HG02973 (cell line): ENCODE data around the gene NT5C2.
"Not testable (repeated sequence)": the region's sequence is repeated elsewhere in the genome, so short reads cannot be mapped to it uniquely, and the experiment has no call there.

Experiments
- ATAC-seq: cut with Tn5 transposase; IDR thresholded peaks from one replicate; pipeline ENCODE4 v1.9.1; 2021; ENCODE audit warnings: moderate library complexity; ENCODE audit not compliant: unreplicated experiment

Gene NT5C2

DNA sequence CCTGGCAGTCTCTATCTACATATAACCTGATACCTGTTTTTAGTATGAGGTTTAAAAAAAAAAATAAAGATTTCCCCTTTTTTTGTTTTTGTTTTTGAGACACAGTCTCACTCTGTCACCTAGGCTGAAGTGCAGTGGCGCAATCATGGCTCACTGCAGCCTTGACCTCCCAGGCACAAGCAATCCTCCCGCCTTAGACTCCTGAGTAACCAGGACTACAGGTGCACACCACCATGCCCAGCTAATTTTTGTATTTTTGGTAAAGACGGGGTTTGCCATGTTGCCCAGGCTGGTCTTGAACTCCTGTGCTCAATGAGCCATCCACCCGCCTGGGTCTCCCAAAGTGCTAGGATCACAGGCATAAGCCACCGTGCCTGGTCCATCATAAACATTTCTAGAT is 25.5 kb downstream of the NT5C2 start:
- not testable (repeated sequence) for ATAC-seq

DNA sequence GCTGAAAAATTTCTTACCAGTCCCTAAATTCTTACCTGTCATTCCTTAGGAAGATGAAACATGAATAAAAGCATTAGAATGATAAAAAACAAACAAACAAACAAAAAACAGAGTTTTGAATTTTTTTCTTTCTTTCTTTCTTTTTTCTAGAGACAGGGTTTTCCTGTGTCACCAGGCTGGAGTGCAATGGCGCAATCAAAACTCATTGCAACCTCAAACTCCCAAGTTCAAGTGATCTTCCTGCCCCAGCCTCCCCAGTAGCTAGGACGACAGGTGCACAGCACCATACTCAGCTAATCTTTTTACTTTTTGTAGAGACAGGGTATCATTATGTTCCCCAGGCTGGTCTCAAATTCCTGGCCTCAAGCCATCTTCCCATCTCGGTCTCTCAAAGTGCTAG is 26.5 kb downstream of the NT5C2 start:
- no peak for ATAC-seq

DNA sequence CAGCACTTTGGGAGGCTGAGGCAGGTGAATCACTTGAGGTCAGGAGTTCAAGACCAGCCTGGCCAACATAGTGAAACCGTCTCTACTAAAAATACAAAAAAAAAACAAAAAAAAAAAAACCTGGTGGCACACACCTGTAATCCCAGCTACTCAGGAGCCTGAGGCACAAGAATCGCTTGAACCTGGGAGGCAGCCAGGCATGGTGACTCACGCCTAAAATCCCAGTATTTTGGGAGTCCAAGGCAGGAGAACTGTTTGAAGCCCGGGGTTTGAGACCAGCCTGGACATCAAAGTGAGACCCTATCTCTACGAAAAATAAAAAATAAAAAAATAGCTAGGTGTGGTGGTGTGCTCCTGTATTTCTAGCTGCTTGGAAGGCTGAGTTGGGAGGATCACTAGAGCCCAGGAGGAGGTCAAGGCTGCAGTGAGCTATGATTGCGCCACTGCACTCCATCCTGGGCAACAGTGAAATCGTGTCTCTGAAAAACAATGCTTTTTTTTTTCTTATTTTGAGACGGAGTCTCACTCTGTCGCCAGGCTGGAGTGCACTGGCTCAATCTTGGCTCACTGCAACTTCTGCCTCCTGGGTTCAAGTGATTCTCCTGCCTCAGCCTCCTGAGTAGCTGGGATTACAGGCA is 29.2 kb downstream of the NT5C2 start:
- not testable (repeated sequence) for ATAC-seq

DNA sequence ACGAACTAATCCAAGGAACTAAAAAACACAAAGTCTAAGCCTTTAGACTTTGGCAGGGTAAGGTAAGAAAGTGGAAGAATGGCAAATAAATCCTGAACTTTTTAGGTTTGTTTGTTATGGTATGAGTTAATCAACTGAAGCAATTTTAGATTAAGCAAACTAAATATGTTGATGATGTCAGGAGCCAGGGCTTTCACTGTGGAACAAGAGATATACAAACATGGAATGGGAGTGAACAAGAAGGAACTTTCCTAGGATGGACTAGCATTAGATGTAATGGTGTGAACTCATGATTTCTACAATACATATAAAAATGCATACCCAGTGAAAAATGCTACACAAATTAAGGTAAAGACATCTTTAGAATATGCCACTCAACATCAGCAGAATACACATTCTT is 35.8 kb downstream of the NT5C2 start:
- no peak for ATAC-seq

DNA sequence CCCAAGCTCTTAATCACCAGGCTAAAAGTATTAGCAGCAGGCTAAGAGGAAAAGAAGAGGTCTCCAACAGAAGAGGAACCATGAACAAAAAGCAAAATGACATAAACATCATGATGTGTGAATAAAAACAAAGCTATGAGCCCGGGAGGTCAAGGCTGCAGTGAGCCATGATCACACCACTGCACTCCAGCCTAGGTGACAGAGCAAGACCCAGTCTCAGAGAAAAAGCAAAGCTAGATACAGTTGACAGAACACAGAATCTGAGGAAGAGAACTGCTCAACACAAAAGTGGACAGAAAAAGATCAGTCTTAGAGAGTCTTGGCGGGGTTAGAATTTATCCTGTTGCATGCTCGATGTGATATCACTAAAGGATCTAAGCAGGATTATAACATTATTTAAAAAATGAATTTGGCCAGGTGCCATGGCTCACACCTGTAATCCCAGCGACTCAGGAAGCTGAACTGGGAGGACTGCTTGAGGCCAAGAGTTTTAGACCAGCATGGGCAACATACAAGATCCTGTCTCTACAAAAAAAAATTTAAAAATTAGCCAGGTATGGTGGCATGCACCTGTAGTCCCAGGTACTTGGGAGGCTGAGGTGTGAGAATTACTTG is 37.5 kb downstream of the NT5C2 start:
- no peak for ATAC-seq

DNA sequence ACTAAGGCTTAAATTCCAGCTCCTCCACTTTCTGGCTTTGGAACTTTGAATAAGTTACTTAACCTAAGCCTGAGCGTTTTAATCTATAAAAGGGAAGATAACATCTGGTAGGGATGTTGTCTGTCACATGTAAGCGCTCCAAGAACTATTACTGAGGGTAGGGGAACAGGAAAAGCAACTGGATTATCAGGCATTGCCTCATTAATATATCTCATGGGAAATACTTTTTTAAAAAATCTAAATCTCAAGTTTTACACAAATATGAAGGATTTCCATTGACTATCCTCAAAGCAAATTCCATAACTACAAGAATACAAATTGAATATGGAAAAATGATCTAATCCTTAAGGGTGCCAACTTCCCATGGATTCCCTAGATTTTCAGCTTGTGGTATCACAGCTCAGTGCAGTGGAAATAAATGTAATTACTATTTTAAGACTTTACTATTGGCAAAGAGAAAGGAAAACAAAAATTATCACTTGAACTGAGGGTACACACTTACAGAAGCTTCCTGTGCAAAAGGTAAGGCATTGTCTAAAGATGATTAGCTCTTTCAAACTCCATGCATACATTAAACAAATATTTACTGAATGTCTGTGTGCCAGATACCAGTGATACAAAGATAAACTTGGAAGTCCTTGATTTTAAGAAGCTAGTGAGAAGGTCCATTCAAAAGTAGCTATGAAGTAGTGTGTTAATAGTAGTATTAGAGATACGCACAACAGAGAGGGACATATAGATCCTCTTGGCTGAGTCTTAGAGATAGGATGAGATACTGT is 38.4 kb downstream of the NT5C2 start:
- ATAC-seq, result no peak

DNA sequence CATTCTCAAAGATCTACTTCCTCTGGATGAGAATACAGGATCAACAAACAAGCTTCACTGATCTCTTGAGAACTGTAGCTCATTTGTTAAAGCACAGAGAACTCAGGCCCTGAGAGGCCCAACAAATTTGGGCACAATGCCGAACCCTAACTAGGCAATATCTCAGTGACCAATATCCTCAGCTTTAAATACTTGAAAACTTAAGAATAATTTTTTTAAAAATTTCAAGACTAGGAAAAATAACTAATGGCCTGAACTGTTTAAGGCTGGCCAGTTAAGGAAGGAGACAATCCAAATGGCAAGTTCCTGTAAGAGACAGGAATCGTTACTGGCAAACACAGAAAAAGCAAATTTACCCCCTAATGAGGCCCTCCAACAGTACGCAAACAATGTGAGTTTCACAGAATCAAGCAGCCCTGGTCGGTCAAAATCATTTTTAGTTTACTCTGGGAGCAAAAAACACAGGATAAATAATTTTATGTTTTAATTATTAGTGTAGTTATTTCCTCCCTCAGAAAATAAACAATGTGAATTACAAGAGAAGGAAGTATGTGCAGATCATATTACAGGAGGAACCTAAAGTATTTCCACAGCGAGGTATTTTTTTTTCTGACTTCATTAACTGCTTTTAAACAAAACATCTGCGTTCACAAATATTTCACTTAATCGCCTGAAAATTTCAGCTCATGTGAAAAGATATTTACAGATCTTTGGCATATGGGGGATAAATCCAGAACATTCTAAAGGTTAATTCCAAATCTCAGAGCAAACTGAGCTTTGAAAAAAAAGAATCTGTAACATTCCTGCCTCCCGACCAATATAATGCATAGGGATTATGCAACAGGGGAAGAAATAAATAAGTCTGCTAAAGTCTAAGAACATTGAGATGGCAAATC is 39.5 kb downstream of the NT5C2 start:
- no peak for ATAC-seq

DNA sequence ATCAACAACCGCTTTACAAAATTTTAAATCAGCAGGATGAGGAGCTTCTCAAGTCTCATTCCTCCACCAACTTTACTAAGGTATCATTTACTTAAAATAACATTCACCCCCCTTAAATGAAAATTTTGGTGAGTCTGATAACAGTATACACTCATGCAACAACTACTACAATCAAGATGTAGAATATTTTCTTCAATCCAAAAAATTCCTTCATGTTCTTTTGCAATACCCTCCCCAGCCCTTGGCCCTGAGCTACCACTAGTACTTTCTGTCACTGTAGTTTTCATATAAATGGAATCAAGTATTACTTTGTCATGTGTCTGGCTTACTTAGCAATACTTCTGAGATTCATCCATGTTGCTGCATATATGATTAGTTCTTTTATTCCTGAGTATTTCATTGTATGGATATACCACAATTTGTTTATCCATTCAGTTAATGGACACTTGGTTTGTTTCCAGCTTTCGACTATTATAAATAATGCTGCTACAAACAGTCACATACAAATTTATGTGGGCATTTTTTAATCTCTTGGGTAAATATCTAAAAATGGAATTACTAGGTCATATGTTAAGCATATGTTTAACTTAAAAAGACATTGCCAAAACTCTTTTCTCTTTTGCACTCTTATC is 43.0 kb downstream of the NT5C2 start:
- no peak for ATAC-seq

DNA sequence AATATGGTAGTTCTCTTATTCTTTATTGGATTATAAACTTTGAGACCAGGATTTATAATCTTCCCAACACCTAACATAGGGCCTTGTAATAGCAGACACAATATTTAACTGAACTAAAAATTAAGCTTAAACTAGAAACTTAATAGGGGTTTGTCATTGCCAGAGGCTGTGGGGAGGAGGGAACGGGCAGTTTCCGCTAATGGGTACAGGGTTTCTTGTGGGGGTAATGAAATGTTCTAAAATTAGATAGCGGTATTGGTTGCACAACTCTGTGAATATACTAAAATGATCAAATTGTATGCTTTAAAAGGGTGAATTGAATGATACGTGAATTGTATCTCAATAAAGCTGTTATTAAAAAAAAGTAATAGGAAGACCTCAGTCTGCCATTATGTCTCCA is 45.4 kb downstream of the NT5C2 start:
- ATAC-seq, result no peak

DNA sequence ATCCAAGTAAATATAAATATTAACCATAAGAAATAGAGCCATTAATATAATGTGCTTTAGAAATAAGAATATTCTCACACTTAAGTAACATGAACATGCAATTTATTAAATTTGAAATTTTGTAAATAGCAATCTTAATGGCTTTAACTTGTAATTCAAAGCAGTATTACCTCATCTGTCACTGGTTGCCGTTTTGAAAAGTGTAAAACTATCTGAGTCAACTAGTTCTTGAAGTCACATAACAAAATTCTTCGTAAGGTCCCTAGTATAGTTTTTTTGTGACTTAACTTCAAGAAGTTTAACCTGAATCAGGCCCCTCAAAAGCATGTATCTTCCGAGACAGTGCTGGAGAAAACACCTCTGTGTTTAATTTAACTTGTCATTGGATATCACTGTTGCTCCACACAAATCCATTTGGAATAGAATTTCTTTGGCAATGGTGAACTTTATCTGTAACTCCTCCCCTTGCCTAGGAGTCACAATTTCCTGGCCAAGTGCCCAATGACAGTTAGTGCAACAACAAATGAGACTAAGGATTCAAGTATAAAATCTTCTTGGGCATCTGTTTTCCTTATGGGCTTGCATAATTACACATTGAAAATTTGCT is 47.1 kb downstream of the NT5C2 start:
- ATAC-seq, result no peak

DNA sequence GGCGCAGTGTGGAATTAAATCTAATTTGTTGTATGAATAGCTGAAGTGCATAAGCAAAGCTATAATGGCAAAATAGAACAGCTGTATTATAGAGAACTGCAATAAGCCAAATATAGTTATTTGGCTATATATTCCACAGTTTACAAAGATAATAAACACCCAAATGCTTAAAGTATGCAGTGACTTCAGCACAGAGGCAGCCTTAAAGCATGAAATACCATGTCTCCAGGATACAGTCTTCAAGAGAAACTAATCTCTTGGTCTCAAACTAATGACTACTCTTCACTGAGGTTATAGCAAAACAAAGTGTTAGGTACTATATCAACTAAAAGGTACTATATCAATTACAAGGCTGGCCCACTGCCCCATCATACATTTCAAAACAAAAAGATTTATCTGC is 48.0 kb downstream of the NT5C2 start:
- ATAC-seq, result no peak

DNA sequence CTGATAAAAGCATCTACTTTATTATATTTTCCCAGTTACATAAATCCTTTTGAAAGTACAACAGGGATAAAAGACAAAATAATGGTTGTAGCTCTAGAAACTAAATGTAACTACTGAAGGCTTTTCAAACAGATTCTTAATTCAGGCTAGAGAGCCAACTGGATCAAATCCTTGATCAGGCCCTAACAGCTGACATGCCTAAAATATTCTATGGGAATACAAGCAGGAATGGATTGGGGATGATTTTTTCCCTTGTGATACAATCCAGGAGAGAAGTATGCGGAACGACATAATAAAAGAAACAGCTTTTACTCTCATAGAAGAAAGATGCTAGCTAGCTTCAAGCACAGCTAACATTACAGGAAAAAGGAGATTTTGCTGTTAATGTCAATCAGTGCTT is 49.0 kb downstream of the NT5C2 start:
- no peak for ATAC-seq

DNA sequence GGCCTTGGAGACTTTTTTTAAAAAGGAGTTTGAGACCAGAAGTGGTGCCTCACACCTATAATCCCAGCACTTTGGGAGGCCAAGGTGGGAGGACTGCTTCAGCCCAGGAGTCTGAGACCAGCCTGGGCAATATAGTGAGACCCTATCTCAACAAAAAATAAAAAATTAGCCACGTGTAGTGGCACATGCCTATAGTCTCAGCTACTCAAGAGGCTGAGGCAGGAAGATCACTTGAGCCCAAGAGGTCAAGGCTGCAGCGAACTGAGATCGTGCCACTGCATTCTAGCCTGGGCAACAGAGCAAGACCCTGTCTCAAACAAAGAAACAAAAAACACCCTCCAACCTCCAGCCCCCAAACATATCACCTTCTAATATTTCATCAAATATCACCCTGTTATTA is 49.4 kb downstream of the NT5C2 start:
- ATAC-seq, result not testable (repeated sequence)

DNA sequence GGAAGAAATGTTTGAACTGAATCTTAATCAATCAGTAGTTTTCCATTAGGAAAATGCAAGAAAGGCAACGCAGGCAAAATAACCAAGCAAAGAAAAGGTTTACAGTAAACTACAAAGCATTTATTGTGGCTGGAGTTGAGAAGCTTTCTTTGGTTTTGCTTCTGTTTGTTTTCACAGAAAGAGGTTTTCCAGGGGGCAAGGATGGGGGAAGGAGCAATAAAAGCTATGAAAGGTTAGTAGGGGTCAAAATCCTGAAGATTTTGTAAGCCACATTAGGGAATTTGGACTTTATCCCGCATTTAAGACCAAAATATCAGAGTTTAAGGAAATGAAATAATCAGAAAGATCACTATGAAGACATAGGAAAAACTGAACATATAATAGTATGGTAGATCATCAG is 51.1 kb downstream of the NT5C2 start:
- no peak for ATAC-seq

DNA sequence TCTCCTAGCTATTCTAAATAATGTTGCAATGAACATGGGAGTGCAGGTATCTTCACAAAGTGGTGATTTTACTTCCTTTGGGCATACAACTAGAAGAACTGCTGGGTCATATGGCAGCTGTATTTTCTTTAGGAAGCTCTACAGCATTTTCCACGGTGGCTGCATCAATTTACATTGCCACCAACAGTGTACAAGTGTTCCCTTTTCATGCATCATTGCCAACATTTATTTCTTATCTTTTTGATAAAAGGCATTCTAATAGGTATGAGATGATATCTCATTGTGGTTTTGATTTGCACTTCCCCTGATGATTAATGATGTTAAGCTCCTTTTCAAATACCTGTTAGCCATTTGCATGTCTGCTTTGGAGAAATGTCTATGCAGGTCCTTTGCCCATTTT is 52.6 kb downstream of the NT5C2 start:
- no peak for ATAC-seq

DNA sequence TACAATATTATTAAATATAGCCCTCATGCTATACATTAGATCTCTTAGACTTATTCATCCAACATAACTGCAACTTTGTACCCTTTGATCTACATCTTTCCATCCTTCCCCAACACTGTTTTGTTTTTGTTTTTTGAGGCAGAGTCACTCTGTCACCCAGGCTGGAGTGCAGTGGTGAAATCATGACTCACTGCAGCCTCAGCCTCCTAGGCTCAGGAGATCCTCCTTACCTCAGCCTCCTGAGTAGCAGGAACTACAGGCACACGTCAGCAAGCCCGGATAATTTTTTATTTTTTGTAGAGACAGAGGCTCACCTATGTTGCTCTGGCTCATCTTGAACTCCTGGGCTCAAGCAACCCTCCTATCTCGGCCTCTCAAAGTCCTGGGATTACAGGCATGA is 53.3 kb downstream of the NT5C2 start:
- ATAC-seq, result no peak

DNA sequence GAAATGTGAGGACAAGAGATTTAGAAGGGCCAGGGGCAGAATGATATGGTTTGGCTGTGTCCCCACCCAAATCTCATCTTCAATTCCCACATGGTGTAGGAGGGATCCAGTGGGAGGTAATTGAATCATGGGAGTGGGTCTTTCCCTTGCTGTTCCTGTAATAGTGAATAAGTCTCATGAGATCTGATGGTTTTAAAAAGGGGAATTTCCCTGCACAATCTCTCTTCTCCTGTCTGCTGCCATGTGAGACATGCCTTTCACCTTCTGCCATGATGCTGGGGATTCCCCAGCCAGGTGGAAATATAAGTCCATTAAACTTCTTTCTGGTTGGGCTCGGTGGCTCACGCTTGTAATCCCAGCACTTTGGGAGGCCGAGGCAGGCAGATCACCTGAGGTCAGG is 57.9 kb downstream of the NT5C2 start:
- ATAC-seq, result not testable (repeated sequence)

DNA sequence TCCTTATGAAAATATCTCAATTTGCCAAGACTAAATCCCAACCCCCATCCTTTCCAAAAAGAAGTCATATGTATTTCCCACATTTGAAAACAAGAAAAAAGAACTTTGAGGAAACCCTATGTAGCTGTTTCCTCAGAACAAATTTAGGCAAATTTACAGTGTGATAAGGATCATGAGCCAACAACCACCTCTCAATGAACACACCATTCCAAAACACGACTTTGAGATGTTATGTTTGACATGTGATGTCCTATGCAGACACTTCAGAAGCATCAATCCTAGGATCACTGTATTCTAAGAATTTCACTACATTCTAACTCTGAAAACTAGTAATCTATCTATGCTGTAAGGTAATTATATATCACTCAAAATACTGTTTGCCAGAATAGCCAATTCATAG is 62.2 kb downstream of the NT5C2 start:
- no peak for ATAC-seq

DNA sequence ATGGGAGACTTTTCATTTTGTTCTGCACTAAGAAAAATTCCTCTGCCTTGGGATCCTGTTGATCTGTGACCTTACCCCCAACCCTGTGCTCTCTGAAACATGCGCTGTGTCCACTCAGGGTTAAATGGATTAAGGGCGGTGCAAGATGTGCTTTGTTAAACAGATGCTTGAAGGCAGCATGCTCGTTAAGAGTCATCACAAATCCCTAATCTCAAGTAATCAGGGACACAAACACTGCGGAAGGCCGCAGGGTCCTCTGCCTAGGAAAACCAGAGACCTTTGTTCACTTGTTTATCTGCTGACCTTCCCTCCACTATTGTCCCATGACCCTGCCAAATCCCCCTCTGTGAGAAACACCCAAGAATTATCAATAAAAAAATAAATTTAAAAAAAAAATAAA is 62.9 kb downstream of the NT5C2 start:
- ATAC-seq, result not testable (repeated sequence)

DNA sequence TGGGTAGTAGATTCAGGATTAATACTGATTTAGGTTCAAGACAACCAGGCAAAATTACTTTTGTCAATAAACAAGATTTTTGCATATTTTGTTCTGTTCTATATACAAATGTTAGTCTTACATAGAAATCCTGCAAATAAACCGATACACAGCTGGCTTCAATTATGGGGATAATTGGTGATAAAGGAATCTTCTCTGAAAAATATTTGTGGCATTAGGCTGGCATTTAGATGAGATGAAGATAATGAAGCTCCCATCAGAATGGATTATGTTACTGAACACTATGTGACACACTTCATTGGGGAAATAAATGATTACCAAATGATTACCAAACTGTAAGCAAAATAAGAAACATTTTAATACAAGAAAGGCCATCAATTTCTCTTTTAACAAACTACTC is 65.8 kb downstream of the NT5C2 start:
- no peak for ATAC-seq
